Epithelial cell of alveolus of lung (primary cell): ENCODE data around the gene NMU. TPM values are rescaled to one million over a fixed set of nuclear protein-coding genes. Genes with fewer than 3 reads are reported as not detected.

Experiments used
- total RNA-seq: library from RNA; depleted of rRNA; stranded (reverse); fragments of >200 nt; gene quantifications from 2 replicates; pipeline ENCODE4 v1.2.1, GENCODE V29; 2015

The NMU gene
- 0.80 and 1.2 TPM in 2 replicates for total RNA-seq

GRCh38 chr4:55635741-55636655 lies at the start of gene NMU:
Gene NMU, minus strand, starts transcription at chr4:55636298. Its CDS starts 106 bp downstream, at chr4:55636192.

GRCh38 chr4:55592014-55592413 lies 44.1 kb downstream of the NMU start, which contains the start of gene PDCL2:
Gene PDCL2, minus strand, starts transcription at chr4:55592245. Its CDS starts 136 bp downstream, at chr4:55592109.

GRCh38 chr4:55546756-55547465 lies 89.2 kb downstream of the NMU start, which contains the start of gene CLOCK:
Gene CLOCK, minus strand, starts transcription at chr4:55546909. Its CDS starts 64,124 bp downstream, at chr4:55482785.

Other genes with a start within 250 kb of the NMU start
- 150 and 161 TPM in 2 replicates for gene TMEM165, start 240.3 kb downstream of the NMU start, total RNA-seq
- gene CLOCK, start 89.4 kb downstream of the NMU start, total RNA-seq: 7.7 and 14.5 TPM in 2 replicates
- not detected in 2 replicates for gene PDCL2, start 44.1 kb downstream of the NMU start, total RNA-seq
- gene EXOC1L, start 183.5 kb upstream of the NMU start, total RNA-seq: not detected in 2 replicates
- 22.7 and 22.9 TPM in 2 replicates for gene EXOC1, start 217.3 kb upstream of the NMU start, total RNA-seq